MCF 10A (cell line): ENCODE data around the gene TBCK. TPM values are rescaled to one million over a fixed set of nuclear protein-coding genes. Genes with fewer than 3 reads are reported as not detected.
A peak's percentile ranks its signal among the peaks of the same experiment; 100 is the strongest.

Source experiments
- BruUV-seq: library from RNA; stranded (reverse); fragments of 400-500 nt; replicated peaks from 2 replicates; lab custom pipeline; 2021; lab: Mats Ljungman, UMichigan
- CTCF ChIA-PET: fragments of 300-600 bp; sonication (Branson Sonifier 250); formaldehyde crosslinking; extraction: SDS; loops from one replicate; lab custom pipeline; 2021; ENCODE audit warnings: antibody characterized with exemption, inconsistent platforms; lab: Yijun Ruan, JAX
- POLR2A ChIA-PET: fragments of 300-600, 350-650 bp; sonication (Branson Sonifier 250); formaldehyde crosslinking; extraction: SDS; loops from one replicate; lab custom pipeline; 2020; ENCODE audit warnings: antibody characterized with exemption, inconsistent platforms; lab: Yijun Ruan, JAX
- DNase-seq: peaks from one replicate; pipeline ENCODE4 v3.0.0-alpha.2; 2018; ENCODE audit not compliant: unreplicated experiment
- H3K27ac Mint-ChIP-seq: one replicate; pipeline ENCODE4 v1.8.0; 2022; ENCODE audit warnings: mild to moderate bottlenecking, low read depth, mixed read lengths; ENCODE audit not compliant: unreplicated experiment
- H3K27me3 Mint-ChIP-seq: one replicate; pipeline ENCODE4 v1.8.0; 2022; ENCODE audit warnings: mixed read lengths; ENCODE audit not compliant: insufficient read depth, unreplicated experiment
- H3K36me3 Mint-ChIP-seq: one replicate; pipeline ENCODE4 v1.8.0; 2022; ENCODE audit warnings: mild to moderate bottlenecking, moderate library complexity, mixed read lengths; ENCODE audit not compliant: insufficient read depth, unreplicated experiment
- H3K4me1 Mint-ChIP-seq: one replicate; pipeline ENCODE4 v1.8.0; 2022; ENCODE audit warnings: mixed read lengths; ENCODE audit not compliant: insufficient read depth, unreplicated experiment
- H3K4me3 Mint-ChIP-seq: one replicate; pipeline ENCODE4 v1.8.0; 2022; ENCODE audit warnings: mild to moderate bottlenecking, moderate library complexity, mixed read lengths; ENCODE audit not compliant: unreplicated experiment
- H3K9me3 Mint-ChIP-seq: one replicate; pipeline ENCODE4 v1.8.0; 2022; ENCODE audit warnings: mixed read lengths; ENCODE audit not compliant: unreplicated experiment
- CTCF ChIP-seq: fragments of 200-600 bp; IDR thresholded peaks from one replicate; pipeline ENCODE4 v1.8.0; 2022; ENCODE audit warnings: antibody characterized with exemption, mild to moderate bottlenecking; ENCODE audit not compliant: unreplicated experiment
- intact Hi-C: fragments of 100-400 bp; cut with micrococcal nuclease; formaldehyde crosslinking; loops from 2 replicates; pipeline ENCODE4 v1.14.1; 2022
- total RNA-seq: library from RNA; stranded (reverse); gene quantifications from 2 replicates; pipeline ENCODE4 v1.2.3, GENCODE V29; 2022

Gene TBCK
- total RNA-seq, 1 experiment from 2014 or later = 27.8 TPM

- TF ChIP-seq CTCF = no peak
- Mint-ChIP-seq H3K4me1 (peaks cover 9% of the 10 kb centered on the region), H3K27me3 (no peaks in the 10 kb centered on the region), H3K36me3 (peaks cover 100% of the 10 kb centered on the region), H3K4me3 (no peak overlapping the region), H3K9me3 (peaks cover 20% of the 10 kb centered on the region), H3K27ac (no peak overlapping the region)
- intact Hi-C loops = no loop called here
- no peak for DNase-seq
- no TSS peak for BruUV-seq
- POLR2A ChIA-PET = interaction anchor here (1.0 kb wide), 1 partner anchor 10 kb away, joined by 4 read pairs; no protein-coding TSS in a partner anchor
- CTCF ChIA-PET = interaction anchor here (0.7 kb wide), 2 partner anchors 8 to 33 kb away, joined by 4 to 5 read pairs; no protein-coding TSS in a partner anchor
These were observed 20.6 kb upstream of the TBCK start for GRCh38 chr4:106336618-106337017.

GRCh38 chr4:106334741-106335470, 18.9 kb upstream of the TBCK start:
- Mint-ChIP-seq H3K27me3 (no peaks in the 10 kb centered on the region), H3K27ac (peak overlapping the region; percentile 25), H3K9me3 (peaks cover 9% of the 10 kb centered on the region), H3K4me3 (no peak overlapping the region), H3K36me3 (peaks cover 100% of the 10 kb centered on the region), H3K4me1 (no peaks in the 10 kb centered on the region)
- TF ChIP-seq CTCF = no peak
- CTCF ChIA-PET = interaction anchor here (0.6 kb wide), 2 partner anchors 48 to 328 kb away, joined by 3 read pairs; no protein-coding TSS in a partner anchor
- no peak for DNase-seq
- intact Hi-C loops = no loop called here
- BruUV-seq = no TSS peak
- POLR2A ChIA-PET = no interaction called here

- Mint-ChIP-seq H3K9me3 (peaks cover 9% of the 10 kb centered on the region), H3K27me3 (no peaks in the 10 kb centered on the region), H3K4me3 (no peak overlapping the region), H3K4me1 (no peaks in the 10 kb centered on the region), H3K36me3 (peaks cover 99% of the 10 kb centered on the region), H3K27ac (no peak overlapping the region)
- no TSS peak for BruUV-seq
- DNase-seq = no peak
- no peak for TF ChIP-seq CTCF
- CTCF ChIA-PET = interaction anchor here (0.6 to 1.2 kb wide), 2 partner anchors 476 to 1186 kb away, joined by 3 to 4 read pairs; no protein-coding TSS in a partner anchor
- intact Hi-C loops = no loop called here
- POLR2A ChIA-PET = interaction anchor here (0.8 to 1.2 kb wide), 2 partner anchors 17 to 420 kb away, joined by 3 read pairs; partner anchors contain the start of gene TBCK
These were observed 17.2 kb upstream of the TBCK start for GRCh38 chr4:106333186-106333585.

- Mint-ChIP-seq H3K4me1 (no peaks in the 10 kb centered on the region), H3K27ac (no peak overlapping the region), H3K9me3 (no peaks in the 10 kb centered on the region), H3K36me3 (peaks cover 85% of the 10 kb centered on the region), H3K27me3 (no peaks in the 10 kb centered on the region), H3K4me3 (no peak overlapping the region)
- peak; percentile 33 for DNase-seq
- peak; percentile 58 for TF ChIP-seq CTCF
- ChIA-PET CTCF (interaction anchor here (0.6 to 2.1 kb wide), 30 partner anchors 13 to 1506 kb away, joined by 3 to 9 read pairs (median 4); no protein-coding TSS in a partner anchor), POLR2A (interaction anchor here (2.3 to 3.3 kb wide), 2 partner anchors 13 kb away, joined by 9 to 13 read pairs; partner anchors contain the start of genes AIMP1 and TBCK)
- no TSS peak for BruUV-seq
- intact Hi-C loops = loop anchor here (1.0 to 5.0 kb wide), 2 partner anchors 480 to 568 kb away; no protein-coding TSS in a partner anchor
These were observed 13.1 kb upstream of the TBCK start for GRCh38 chr4:106329041-106329618.
